ENCODE measurements around the gene TSPAN9.

GRCh38 chr12:3325736-3326135 lies 248.6 kb downstream of the TSPAN9 start:
- TF ChIP-seq REST (IDR thresholded peaks at IDR 0.05; ENCODE audit: insufficient read depth in 1 of 2, low read depth in 2 of 2, low read length in 2 of 2) (no peak), TAF1 (IDR thresholded peaks at IDR 0.05; ENCODE audit: borderline replicate concordance, insufficient read depth, low read length) (no peak), POLR2AphosphoS5 (IDR thresholded peaks at IDR 0.05; ENCODE audit: low read depth, low read length) (no peak), SIN3A (IDR thresholded peaks at IDR 0.05; ENCODE audit: borderline replicate concordance, insufficient read depth, low read length) (no peak), FOXP2 (optimal IDR thresholded peaks at IDR 0.05; ENCODE audit: borderline replicate concordance, extremely low read depth, extremely low read length, insufficient read depth) (no peak)
